ENCODE measurements around the gene TMEM131.
A peak's percentile ranks its signal among the peaks of the same experiment; 100 is the strongest.

The TMEM131 gene

DNA sequence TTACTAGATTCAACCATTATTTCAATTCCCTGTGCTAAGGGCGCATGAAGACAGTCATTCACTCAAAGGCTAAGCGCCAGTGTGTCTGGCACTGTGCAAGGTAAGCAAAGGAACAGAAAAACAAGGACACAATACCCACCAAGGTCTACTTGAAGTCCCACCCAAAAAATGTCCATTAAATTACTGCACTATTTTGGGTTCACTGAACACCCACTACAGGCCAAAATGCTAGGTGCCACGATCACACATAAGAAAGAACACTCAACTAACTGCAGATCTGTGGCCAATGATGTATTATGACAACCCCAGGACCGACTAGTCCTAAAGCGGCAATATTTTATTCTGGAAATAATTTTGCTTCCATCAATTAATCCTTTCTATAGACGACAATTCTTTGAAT is 1.8 kb downstream of the TMEM131 start:
- no peak overlapping the region for H3K27ac ChIP-seq
- no peak for DNase-seq (ENCODE audit: low spot score)
- ChIA-PET POLR2A (ENCODE audit: low non-redundant PET) (no interaction called here), CTCF (no interaction called here)
- TF ChIP-seq, protein P1, sequence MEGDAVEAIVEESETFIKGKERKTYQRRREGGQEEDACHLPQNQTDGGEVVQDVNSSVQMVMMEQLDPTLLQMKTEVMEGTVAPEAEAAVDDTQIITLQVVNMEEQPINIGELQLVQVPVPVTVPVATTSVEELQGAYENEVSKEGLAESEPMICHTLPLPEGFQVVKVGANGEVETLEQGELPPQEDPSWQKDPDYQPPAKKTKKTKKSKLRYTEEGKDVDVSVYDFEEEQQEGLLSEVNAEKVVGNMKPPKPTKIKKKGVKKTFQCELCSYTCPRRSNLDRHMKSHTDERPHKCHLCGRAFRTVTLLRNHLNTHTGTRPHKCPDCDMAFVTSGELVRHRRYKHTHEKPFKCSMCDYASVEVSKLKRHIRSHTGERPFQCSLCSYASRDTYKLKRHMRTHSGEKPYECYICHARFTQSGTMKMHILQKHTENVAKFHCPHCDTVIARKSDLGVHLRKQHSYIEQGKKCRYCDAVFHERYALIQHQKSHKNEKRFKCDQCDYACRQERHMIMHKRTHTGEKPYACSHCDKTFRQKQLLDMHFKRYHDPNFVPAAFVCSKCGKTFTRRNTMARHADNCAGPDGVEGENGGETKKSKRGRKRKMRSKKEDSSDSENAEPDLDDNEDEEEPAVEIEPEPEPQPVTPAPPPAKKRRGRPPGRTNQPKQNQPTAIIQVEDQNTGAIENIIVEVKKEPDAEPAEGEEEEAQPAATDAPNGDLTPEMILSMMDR (conservative IDR thresholded peaks at IDR 0.05; ENCODE audit: low read depth), result no peak

DNA sequence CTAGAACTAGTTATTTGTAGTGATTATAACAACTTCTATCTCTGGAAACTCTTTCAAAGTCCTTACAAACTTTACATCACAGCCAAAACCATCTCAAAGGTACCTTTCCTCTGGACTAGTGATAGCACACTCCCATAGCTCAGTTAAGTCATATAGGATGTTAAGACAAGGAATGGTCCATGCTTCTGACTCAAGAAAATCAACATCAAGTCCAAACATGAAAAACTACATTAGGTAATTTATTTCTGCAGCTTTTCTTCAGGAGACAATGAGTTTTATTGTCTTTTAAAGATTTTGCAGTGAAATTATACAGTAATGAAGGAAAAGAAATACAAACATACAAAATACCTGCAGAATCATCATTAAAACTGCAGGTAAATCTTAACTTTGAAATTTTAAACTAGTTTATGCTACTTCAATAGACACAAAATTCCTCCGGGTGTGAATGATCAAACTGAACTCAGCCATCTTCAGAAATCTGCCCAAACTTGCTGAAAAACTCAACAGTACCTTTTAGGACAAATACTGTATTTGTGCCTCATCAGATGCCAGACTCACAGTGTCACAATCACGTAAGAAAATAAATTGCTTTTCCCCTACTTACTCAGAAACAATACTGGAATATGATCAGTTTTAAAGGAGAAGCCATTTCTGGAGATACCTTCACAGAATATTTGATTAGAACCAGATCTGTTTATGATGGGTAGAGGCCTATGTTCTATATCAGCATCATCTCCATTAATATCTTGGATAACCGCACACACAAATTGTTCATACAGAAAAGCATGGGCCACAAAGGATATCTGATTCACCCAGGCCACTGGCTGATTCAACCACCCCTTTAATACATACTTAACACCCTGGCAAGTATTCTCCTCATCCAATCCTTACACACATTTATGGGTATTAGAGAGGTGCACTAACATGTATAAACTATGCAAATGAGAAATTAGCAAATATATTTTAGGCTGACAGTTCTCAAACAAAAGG is 2.6 kb downstream of the TMEM131 start:
- CTCF ChIA-PET, result interaction anchor here (1.1 kb wide), 1 partner anchor 93 kb away, joined by 3 read pairs; no protein-coding TSS in a partner anchor
- TF ChIP-seq, protein P1 (conservative IDR thresholded peaks at IDR 0.05; ENCODE audit: low read depth), result no peak
- peak; percentile 49 for DNase-seq (ENCODE audit: low spot score)
- no peak overlapping the region for H3K27ac ChIP-seq
- POLR2A ChIA-PET (ENCODE audit: low non-redundant PET), result no interaction called here

DNA sequence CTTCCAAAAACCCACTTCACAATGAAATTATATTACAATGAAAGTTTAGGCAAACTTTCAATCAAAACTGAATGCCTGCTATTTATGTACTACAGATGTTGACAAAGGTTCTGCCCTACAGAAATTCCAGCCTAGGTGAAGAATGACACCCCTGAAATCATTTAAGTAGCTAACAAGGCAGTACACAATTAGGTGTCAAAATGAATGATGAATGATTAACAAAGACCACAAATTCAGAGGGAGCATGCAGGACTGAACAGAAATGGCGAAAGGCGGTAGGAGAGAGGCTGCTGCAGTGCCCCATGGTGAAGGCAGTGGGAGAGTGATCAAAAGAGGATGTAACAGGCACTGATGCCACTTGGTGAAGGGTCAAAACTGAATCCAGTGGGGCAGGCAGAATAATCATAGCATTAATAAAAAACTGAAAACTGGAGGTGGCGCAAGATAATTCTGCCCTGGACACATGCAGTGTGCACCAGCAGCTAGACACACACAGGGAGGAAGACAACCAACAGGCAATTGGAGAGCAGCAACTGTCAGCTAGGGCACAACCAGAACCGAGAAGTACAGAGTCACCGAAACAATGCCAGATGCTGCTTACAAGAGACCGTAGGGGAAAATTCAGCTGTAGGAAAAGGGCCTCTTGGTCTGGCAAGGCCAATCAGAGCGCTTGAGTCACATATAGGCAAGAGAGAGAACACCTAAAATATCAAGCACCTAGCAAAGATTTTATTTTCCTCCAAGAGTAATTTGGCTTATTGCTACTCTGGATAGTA is 4.5 kb downstream of the TMEM131 start:
- H3K27ac ChIP-seq, result no peak overlapping the region
- ChIA-PET CTCF (interaction anchor here (0.7 kb wide), 1 partner anchor 37 kb away, joined by 5 read pairs; no protein-coding TSS in a partner anchor), POLR2A (ENCODE audit: low non-redundant PET) (no interaction called here)
- TF ChIP-seq, protein P1 (conservative IDR thresholded peaks at IDR 0.05; ENCODE audit: low read depth), result no peak
- no peak for DNase-seq (ENCODE audit: low spot score)

DNA sequence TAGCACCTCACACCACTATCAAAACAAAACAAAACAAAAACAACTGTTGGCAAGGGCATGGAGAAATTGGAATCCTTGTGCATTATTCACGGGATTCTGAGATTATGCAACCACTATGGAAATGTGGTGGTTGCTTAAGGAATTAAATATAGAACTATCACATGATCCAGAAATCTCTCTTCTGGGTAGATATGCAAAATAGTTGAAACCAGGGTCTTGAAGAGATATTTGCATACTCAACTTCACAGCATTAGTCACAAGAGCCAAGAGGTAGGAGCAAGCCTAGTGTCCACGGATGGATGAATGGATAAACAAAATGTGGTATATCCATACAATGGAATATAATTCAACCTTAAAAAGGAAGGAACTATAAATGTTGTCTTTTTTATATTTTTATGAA is 7.0 kb downstream of the TMEM131 start:
- ChIA-PET CTCF (no interaction called here), POLR2A (ENCODE audit: low non-redundant PET) (no interaction called here)
- no peak for DNase-seq (ENCODE audit: low spot score)
- TF ChIP-seq, protein P1 (conservative IDR thresholded peaks at IDR 0.05; ENCODE audit: low read depth), result no peak
- no peak overlapping the region for H3K27ac ChIP-seq

DNA sequence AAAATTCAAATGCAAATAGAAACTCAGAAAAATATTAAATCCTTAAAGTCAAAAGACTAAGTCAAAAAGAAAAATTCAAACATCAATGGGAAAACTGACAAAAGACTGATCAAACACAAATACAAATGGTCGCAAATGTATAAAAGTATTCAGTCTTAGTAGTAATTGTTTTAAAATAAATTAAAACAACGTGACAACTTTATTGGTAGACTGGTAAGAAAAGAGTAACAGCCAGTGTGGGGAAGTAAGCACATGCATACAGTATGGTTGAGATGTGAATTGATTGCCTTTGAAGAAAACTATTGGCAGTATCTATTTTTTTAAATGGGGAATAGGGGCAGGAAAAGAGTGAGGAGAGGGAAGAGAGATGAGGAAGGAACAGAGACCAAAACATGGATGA is 9.8 kb downstream of the TMEM131 start:
- no peak for DNase-seq (ENCODE audit: low spot score)
- H3K27ac ChIP-seq, result no peak overlapping the region
- TF ChIP-seq, protein P1 (conservative IDR thresholded peaks at IDR 0.05; ENCODE audit: low read depth), result no peak
- CTCF ChIA-PET, result no interaction called here
- POLR2A ChIA-PET (ENCODE audit: low non-redundant PET), result no interaction called here

DNA sequence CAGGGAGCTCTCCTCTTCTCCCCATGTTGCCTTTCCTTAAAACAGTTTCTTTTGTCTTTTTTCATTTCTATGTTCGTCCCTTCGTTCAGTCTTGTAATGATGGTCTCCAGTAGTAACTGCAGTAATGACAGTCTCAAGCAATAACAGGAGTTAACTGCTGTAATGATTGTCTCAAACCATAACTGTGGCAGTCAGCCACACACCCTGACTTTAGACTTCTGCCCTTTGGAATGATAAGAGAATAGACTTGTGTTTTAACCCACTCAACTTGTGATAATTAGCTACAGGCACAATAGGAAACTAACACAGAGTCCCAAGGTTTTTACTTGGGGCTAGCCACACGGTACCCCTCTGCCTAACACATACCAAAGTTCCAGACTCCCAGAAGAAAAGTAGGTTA is 12.1 kb downstream of the TMEM131 start:
- ChIA-PET POLR2A (ENCODE audit: low non-redundant PET) (no interaction called here), CTCF (no interaction called here)
- no peak overlapping the region for H3K27ac ChIP-seq
- no peak for DNase-seq (ENCODE audit: low spot score)
- TF ChIP-seq, protein P1 (conservative IDR thresholded peaks at IDR 0.05; ENCODE audit: low read depth), result no peak

All from RWPE1 (cell line).